Heart left ventricle (tissue), 13 donors: ENCODE data around the gene DYSF.

Experiments used
- POLR2A ChIP-seq, 2 donors: fragments of 450-650 bp; IDR thresholded peaks; one replicate each; pipeline ENCODE4 v1.6.1; 2017; ENCODE audit warnings: antibody characterized with exemption in 2 of 2, mild to moderate bottlenecking in 2 of 2, moderate library complexity in 2 of 2
- TF ChIP-seq, protein P1 (sequence below), 12 donors: fragments of 200-600 bp; sonication (generic) in 4 of 12; IDR thresholded peaks; one replicate each; pipeline versions ENCODE4 v1.5.0 to v1.8.0; 2018 to 2022; ENCODE audit warnings: antibody characterized with exemption in 12 of 12, mild to moderate bottlenecking in 5 of 12
- donor health status: ischemic (EF 13 %, LVEDD 7.1; RV severe dilation, severe dysfunction).
- donor health status: DM: no; HTN: yes; CAD: no.
- donor health status: DM: no; HTN: no; CAD: no.
- donor health status: ischemic (EF 25% LVEDD 6.9; RV normal size, moderate dysfunction).
- donor health status: ischemic (EF 25% LVEDD 5.7; RV mildly dilated, moderate dysfunction).
- donor health status: ischemic (EF 35%, LVEDD 5.7; RV mildly dilated, moderate dysfunction).
- donor health status: nonischemic (EF 11% LVEDD 7.7; RV severe dilation, severe dysfunction).
- donor health status: DM: yes; HTN: yes; CAD: no.
- donor health status: PGD.
- donor health status: ischemic (EF 29% LVEDD 5.4; RV normal size, mild dysfunction).
- donor health status: nonischemic (EF 23%, LVEDD 6.1; RV moderate dilation, normal function).

DNA sequence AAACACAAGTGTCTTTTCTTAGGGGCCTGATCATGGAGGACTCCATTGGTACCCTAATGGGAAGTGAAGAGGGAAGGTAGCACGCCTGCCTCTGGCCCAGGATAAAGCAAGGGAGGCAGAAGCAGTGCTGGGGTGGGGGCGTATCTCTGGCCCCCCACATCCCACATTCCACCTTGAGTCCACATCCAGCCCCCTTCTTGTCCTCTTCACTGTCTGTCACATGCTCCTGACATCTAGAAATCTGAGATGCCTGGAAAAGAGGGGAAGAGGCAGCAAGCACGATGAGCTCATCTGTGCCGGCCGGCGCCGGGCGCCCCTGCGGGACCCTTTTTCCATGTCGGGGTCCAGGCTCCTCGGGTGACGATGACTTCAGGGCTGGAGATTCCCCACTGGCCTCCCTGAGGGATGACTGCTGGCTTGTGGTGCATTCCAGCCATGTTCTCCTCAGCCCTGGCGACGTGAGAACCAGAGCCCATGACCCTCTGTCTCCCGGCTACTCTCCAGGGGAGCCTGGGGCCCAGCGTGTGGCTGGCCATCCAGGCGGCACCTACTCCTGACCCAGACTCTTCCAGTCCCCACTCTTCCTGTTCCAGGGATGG lies 277.5 kb downstream of the DYSF start:
- TF ChIP-seq, protein P1, sequence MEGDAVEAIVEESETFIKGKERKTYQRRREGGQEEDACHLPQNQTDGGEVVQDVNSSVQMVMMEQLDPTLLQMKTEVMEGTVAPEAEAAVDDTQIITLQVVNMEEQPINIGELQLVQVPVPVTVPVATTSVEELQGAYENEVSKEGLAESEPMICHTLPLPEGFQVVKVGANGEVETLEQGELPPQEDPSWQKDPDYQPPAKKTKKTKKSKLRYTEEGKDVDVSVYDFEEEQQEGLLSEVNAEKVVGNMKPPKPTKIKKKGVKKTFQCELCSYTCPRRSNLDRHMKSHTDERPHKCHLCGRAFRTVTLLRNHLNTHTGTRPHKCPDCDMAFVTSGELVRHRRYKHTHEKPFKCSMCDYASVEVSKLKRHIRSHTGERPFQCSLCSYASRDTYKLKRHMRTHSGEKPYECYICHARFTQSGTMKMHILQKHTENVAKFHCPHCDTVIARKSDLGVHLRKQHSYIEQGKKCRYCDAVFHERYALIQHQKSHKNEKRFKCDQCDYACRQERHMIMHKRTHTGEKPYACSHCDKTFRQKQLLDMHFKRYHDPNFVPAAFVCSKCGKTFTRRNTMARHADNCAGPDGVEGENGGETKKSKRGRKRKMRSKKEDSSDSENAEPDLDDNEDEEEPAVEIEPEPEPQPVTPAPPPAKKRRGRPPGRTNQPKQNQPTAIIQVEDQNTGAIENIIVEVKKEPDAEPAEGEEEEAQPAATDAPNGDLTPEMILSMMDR (IDR thresholded peaks at IDR 0.05): no peak
- TF ChIP-seq POLR2A (IDR thresholded peaks at IDR 0.05): no peak
